SU-DHL-6 (cell line): ENCODE data around the gene RIMBP2.

Experiments
- CTCF ChIP-seq: fragments of 200-600 bp; sonication (generic); IDR thresholded peaks from one replicate; pipeline ENCODE4 v1.5.1; 2017; ENCODE audit warnings: antibody characterized with exemption, mild to moderate bottlenecking, low read length, moderate library complexity; ENCODE audit not compliant: insufficient read depth, poor library complexity, severe bottlenecking
- EZH2phosphoT487 ChIP-seq: fragments of 200-600 bp; sonication (generic), shearing (Covaris generic); conservative IDR thresholded peaks from 2 replicates; pipeline ENCODE4 v1.6.1; 2018; ENCODE audit warnings: mild to moderate bottlenecking, antibody characterized with exemption, low read length, moderate library complexity, mixed read lengths

- TF ChIP-seq CTCF (no peak), EZH2phosphoT487 (no peak)
Observed at GRCh38 chr12:130477701-130478100, 238.4 kb downstream of the RIMBP2 start.
